Panc1 (cell line): ENCODE measurements around the gene AMN.

Experiments used
- SIN3A ChIP-seq: IDR thresholded peaks from 2 replicates; pipeline ENCODE4 v1.6.1; 2012; ENCODE audit warnings: low read depth, mild to moderate bottlenecking, low read length, moderate library complexity, borderline replicate concordance; ENCODE audit not compliant: insufficient read depth
- TF ChIP-seq, protein P1 (sequence below): fragments of 450-650 bp; IDR thresholded peaks from 2 replicates; pipeline ENCODE4 v1.5.1; 2017; ENCODE audit warnings: mild to moderate bottlenecking

DNA sequence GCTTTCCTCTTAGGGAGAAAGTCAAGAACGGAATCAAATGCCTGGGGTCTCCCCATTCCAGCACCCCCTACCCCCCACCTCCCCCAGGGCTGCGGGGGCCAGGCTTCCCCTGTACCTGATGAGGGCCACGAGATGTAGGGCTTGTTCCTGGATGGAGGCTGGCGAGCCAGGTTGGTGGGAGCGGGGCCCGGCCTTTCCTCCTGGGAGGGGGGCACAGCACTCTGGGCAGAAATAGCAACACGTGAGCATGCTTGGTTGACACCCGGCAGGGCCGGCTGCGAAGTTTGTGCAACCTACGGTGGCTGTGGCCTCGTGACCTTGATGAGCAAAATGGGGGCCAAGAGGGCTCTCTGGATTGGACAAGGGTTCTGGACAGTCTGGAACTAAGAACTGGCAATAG is 15.7 kb downstream of the AMN start:
- TF ChIP-seq, protein P1, sequence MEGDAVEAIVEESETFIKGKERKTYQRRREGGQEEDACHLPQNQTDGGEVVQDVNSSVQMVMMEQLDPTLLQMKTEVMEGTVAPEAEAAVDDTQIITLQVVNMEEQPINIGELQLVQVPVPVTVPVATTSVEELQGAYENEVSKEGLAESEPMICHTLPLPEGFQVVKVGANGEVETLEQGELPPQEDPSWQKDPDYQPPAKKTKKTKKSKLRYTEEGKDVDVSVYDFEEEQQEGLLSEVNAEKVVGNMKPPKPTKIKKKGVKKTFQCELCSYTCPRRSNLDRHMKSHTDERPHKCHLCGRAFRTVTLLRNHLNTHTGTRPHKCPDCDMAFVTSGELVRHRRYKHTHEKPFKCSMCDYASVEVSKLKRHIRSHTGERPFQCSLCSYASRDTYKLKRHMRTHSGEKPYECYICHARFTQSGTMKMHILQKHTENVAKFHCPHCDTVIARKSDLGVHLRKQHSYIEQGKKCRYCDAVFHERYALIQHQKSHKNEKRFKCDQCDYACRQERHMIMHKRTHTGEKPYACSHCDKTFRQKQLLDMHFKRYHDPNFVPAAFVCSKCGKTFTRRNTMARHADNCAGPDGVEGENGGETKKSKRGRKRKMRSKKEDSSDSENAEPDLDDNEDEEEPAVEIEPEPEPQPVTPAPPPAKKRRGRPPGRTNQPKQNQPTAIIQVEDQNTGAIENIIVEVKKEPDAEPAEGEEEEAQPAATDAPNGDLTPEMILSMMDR = no peak
- no peak for TF ChIP-seq SIN3A
